Mononuclear cell (primary cell): Measurements from ENCODE around the gene GYG2. TPM values are rescaled to one million over a fixed set of nuclear protein-coding genes. Genes with fewer than 3 reads are reported as not detected.
A peak's percentile ranks its signal among the peaks of the same experiment; 100 is the strongest.

Source experiments
- H3K27me3 ChIP-seq: 2 replicates; pipeline ENCODE4 v1.6.0; 2011; ENCODE audit warnings: low read length, control low read depth; ENCODE audit not compliant: insufficient read depth
- H3K4me1 ChIP-seq: 2 replicates; pipeline ENCODE4 v1.5.1; 2011; ENCODE audit warnings: mild to moderate bottlenecking, low read length, control low read depth; ENCODE audit not compliant: insufficient read depth
- H3K4me3 ChIP-seq: 2 replicates; pipeline ENCODE4 v1.5.1; 2011; ENCODE audit warnings: mild to moderate bottlenecking, low read length, moderate library complexity
- H3K9me3 ChIP-seq: 2 replicates; pipeline ENCODE4 v1.5.1; 2011; ENCODE audit warnings: low read depth, mild to moderate bottlenecking, control low read depth, low read length
- total RNA-seq: library from RNA; depleted of rRNA; stranded (reverse); fragments of >200 nt; gene quantifications from one replicate; pipeline ENCODE4 v1.2.3, GENCODE V29; 2012

GYG2 gene
- total RNA-seq, 1 donor = not detected

GRCh38 chrX:2928191-2928582, 99.5 kb downstream of the GYG2 start:
- Histone ChIP-seq H3K9me3 (no peaks in the 10 kb centered on the region), H3K4me1 (peaks cover 6% of the 10 kb centered on the region), H3K4me3 (no peak overlapping the region), H3K27me3 (no peaks in the 10 kb centered on the region)

GRCh38 chrX:2928583-2929434, 100.1 kb downstream of the GYG2 start, which contains the start of gene ARSD:
TSS of gene ARSD (minus strand) at chrX:2929339. CDS start at chrX:2929275, 64 bp downstream.
- no peaks in the 10 kb centered on the region for H3K9me3 ChIP-seq
- no peaks in the 10 kb centered on the region for H3K27me3 ChIP-seq
- peaks cover 12% of the 10 kb centered on the region for H3K4me1 ChIP-seq
- H3K4me3 ChIP-seq = peak within 1 kb of the TSS; percentile 45

- H3K4me1 ChIP-seq = peaks cover 30% of the 10 kb centered on the region
- H3K9me3 ChIP-seq = no peaks in the 10 kb centered on the region
- H3K27me3 ChIP-seq = no peaks in the 10 kb centered on the region
- no peak overlapping the region for H3K4me3 ChIP-seq
These were observed 102.4 kb downstream of the GYG2 start for GRCh38 chrX:2931155-2931554.

GRCh38 chrX:2931612-2932011, 102.9 kb downstream of the GYG2 start:
- no peak overlapping the region for H3K4me3 ChIP-seq
- H3K27me3 ChIP-seq = no peaks in the 10 kb centered on the region
- peaks cover 30% of the 10 kb centered on the region for H3K4me1 ChIP-seq
- no peaks in the 10 kb centered on the region for H3K9me3 ChIP-seq

Other genes starting within 250 kb of the GYG2 start
- gene CD99, start 137.6 kb upstream of the GYG2 start, total RNA-seq = 184 TPM
- 0.10 TPM for gene XG, start 76.9 kb upstream of the GYG2 start, total RNA-seq
- 7.3 TPM for gene ARSD, start 100.4 kb downstream of the GYG2 start, total RNA-seq
- not detected for gene ARSH, start 177.6 kb downstream of the GYG2 start, total RNA-seq
- gene ARSF, start 212.5 kb downstream of the GYG2 start, total RNA-seq = not detected